ENCODE measurements around the gene MYEOV. TPM values are rescaled to one million over a fixed set of nuclear protein-coding genes. Genes with fewer than 3 reads are reported as not detected.

The MYEOV gene
- total and polyA plus RNA-seq, 4 donors = 0.79 to 0.90 TPM; not detected in 2

DNA sequence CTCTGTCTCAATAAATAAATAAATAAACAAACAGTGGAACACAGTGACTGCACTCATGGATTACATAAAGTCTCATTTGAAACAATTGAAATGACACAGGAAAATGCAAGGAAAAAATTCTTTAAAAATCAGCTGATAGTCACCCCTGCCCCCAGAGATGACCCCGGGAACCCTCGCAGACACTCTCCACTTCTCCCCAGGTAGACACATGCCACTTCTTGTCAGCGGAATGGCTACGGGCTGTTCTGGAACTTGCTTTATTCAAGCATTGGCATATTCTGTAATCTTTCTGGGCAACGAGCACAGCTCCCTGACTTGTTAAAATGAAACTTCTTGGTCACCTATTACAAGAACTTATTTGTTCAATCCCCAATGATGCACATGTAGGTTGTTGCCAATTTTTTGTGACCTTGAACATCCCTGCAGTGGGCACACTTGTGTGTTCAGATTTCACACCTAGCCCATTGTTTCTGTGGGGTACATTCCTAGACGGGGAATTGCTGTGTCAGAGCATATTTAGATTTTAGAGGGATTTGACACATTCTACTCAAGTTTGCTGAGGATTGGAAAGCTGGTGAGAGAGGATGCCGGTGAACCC, 32.8 kb downstream of the MYEOV start:
- H3K9ac ChIP-seq (ENCODE audit: low read depth in 1 of 2, low read length in 2 of 2) = no peak overlapping the region
- 89% methylated on average over 7 of the region's 7 CpGs for WGBS
- peak; percentile 13 for DNase-seq (ENCODE audit: low spot score)
- H3K27me3 ChIP-seq (ENCODE audit: control insufficient read depth in 4 of 4, insufficient read depth in 4 of 4, low read length in 3 of 4) = no peaks in the 10 kb centered on the region
- no peak overlapping the region for H3K4me3 ChIP-seq (ENCODE audit: low read depth in 1 of 3, low read length in 3 of 3)
- TF ChIP-seq EGR1 (IDR thresholded peaks at IDR 0.05; ENCODE audit: low read depth in 2 of 2) (no peak), NR2F2 (IDR thresholded peaks at IDR 0.05) (no peak), FOXA1 (IDR thresholded peaks at IDR 0.05) (no peak), YY1 (IDR thresholded peaks at IDR 0.05) (no peak), HNF4A (conservative IDR thresholded peaks at IDR 0.05) (no peak), GABPA (IDR thresholded peaks at IDR 0.05 in 1 of 2, conservative IDR thresholded peaks at IDR 0.05 in 1 of 2) (no peak), TAF1 (conservative IDR thresholded peaks at IDR 0.05) (no peak)
- TF ChIP-seq, protein P1, sequence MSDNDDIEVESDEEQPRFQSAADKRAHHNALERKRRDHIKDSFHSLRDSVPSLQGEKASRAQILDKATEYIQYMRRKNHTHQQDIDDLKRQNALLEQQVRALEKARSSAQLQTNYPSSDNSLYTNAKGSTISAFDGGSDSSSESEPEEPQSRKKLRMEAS (IDR thresholded peaks at IDR 0.05) = no peak
- TF ChIP-seq, protein P2, sequence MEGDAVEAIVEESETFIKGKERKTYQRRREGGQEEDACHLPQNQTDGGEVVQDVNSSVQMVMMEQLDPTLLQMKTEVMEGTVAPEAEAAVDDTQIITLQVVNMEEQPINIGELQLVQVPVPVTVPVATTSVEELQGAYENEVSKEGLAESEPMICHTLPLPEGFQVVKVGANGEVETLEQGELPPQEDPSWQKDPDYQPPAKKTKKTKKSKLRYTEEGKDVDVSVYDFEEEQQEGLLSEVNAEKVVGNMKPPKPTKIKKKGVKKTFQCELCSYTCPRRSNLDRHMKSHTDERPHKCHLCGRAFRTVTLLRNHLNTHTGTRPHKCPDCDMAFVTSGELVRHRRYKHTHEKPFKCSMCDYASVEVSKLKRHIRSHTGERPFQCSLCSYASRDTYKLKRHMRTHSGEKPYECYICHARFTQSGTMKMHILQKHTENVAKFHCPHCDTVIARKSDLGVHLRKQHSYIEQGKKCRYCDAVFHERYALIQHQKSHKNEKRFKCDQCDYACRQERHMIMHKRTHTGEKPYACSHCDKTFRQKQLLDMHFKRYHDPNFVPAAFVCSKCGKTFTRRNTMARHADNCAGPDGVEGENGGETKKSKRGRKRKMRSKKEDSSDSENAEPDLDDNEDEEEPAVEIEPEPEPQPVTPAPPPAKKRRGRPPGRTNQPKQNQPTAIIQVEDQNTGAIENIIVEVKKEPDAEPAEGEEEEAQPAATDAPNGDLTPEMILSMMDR (IDR thresholded peaks at IDR 0.05; ENCODE audit: low read depth, low read length, missing input control) = no peak
- no peaks in the 10 kb centered on the region for H3K36me3 ChIP-seq (ENCODE audit: control insufficient read depth in 4 of 4, insufficient read depth in 3 of 4, low read depth in 1 of 4, low read length in 3 of 4)
- H3K9me3 ChIP-seq (ENCODE audit: control insufficient read depth in 4 of 4, low read length in 3 of 4) = no peaks in the 10 kb centered on the region
- H3K4me1 ChIP-seq (ENCODE audit: control insufficient read depth in 4 of 4, insufficient read depth in 4 of 4, low read length in 3 of 4) = no peaks in the 10 kb centered on the region
- H3K27ac ChIP-seq (ENCODE audit: low read depth in 1 of 2, low read length in 2 of 2) = no peak overlapping the region

DNA sequence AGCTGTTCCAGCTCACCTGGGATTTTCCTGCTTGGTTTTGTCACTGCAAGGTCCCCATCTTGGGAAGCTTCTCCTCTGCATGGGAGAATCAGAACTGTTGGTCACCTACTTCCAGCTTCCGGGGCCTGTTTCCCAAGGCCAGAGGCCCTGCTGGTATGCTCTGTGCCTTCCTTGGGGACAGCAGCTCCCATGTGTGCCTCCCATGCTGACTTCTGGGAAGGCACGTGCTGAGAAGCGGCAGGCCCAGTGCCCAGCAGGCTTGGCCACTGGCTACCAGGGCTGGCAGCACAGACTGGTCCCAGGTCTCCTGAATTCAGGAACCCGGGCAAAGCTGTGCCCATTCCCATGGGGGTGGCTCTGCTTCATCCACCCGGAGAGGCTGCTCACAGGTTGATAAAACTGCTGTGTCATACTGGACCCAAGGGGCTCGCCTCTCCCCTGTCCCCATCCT, 33.8 kb downstream of the MYEOV start:
- no peak for TF ChIP-seq HNF4A (conservative IDR thresholded peaks at IDR 0.05)
- Histone ChIP-seq H3K27ac (ENCODE audit: low read depth in 1 of 2, low read length in 2 of 2) (no peak overlapping the region), H3K4me1 (ENCODE audit: control insufficient read depth in 4 of 4, insufficient read depth in 4 of 4, low read length in 3 of 4) (no peaks in the 10 kb centered on the region), H3K4me3 (ENCODE audit: low read depth in 1 of 3, low read length in 3 of 3) (no peak overlapping the region), H3K27me3 (ENCODE audit: control insufficient read depth in 4 of 4, insufficient read depth in 4 of 4, low read length in 3 of 4) (no peaks in the 10 kb centered on the region), H3K9ac (ENCODE audit: low read depth in 1 of 2, low read length in 2 of 2) (no peak overlapping the region), H3K36me3 (ENCODE audit: control insufficient read depth in 4 of 4, insufficient read depth in 3 of 4, low read depth in 1 of 4, low read length in 3 of 4) (no peaks in the 10 kb centered on the region), H3K9me3 (ENCODE audit: control insufficient read depth in 4 of 4, low read length in 3 of 4) (no peaks in the 10 kb centered on the region)
- WGBS = 94% methylated on average over 6 of the region's 6 CpGs
- DNase-seq (ENCODE audit: low spot score) = peak; percentile 16

DNA sequence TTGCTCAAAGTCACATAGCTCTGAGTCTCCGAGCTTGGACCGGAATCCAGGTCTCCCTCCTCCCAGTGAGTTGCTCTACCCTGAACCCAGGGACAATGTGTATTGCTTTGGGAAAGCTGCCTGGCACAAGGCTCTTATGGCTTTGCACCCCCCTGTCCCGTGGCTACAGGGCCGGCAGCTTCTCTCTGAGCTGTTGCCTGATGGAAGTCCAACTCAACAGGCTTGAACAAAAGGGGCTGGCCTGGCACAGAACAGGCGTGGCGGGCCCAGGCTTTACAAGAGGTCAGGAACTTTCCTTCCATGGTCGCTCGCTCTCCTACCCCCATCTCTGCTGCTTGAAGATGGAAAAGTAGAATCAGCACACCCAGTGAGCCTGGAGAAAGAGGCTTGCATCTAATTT, 34.3 kb downstream of the MYEOV start:
- Histone ChIP-seq H3K4me1 (ENCODE audit: control insufficient read depth in 4 of 4, insufficient read depth in 4 of 4, low read length in 3 of 4) (no peaks in the 10 kb centered on the region), H3K27me3 (ENCODE audit: control insufficient read depth in 4 of 4, insufficient read depth in 4 of 4, low read length in 3 of 4) (no peaks in the 10 kb centered on the region), H3K4me3 (ENCODE audit: low read depth in 1 of 3, low read length in 3 of 3) (no peak overlapping the region), H3K36me3 (ENCODE audit: control insufficient read depth in 4 of 4, insufficient read depth in 3 of 4, low read depth in 1 of 4, low read length in 3 of 4) (no peaks in the 10 kb centered on the region), H3K9ac (ENCODE audit: low read depth in 1 of 2, low read length in 2 of 2) (no peak overlapping the region), H3K27ac (ENCODE audit: low read depth in 1 of 2, low read length in 2 of 2) (no peak overlapping the region), H3K9me3 (ENCODE audit: control insufficient read depth in 4 of 4, low read length in 3 of 4) (no peaks in the 10 kb centered on the region)
- DNase-seq (ENCODE audit: low spot score) = no peak
- WGBS = 98% methylated on average over 8 of the region's 8 CpGs
- TF ChIP-seq, protein P3, sequence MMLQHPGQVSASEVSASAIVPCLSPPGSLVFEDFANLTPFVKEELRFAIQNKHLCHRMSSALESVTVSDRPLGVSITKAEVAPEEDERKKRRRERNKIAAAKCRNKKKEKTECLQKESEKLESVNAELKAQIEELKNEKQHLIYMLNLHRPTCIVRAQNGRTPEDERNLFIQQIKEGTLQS (IDR thresholded peaks at IDR 0.05) = no peak
- TF ChIP-seq HNF4A (conservative IDR thresholded peaks at IDR 0.05) (no peak), EGR1 (IDR thresholded peaks at IDR 0.05; ENCODE audit: low read depth in 2 of 2) (no peak), GABPA (IDR thresholded peaks at IDR 0.05 in 1 of 2, conservative IDR thresholded peaks at IDR 0.05 in 1 of 2) (no peak), SP1 (IDR thresholded peaks at IDR 0.05) (no peak), FOXA1 (IDR thresholded peaks at IDR 0.05) (no peak), YY1 (IDR thresholded peaks at IDR 0.05) (no peak)
- TF ChIP-seq, protein P4, sequence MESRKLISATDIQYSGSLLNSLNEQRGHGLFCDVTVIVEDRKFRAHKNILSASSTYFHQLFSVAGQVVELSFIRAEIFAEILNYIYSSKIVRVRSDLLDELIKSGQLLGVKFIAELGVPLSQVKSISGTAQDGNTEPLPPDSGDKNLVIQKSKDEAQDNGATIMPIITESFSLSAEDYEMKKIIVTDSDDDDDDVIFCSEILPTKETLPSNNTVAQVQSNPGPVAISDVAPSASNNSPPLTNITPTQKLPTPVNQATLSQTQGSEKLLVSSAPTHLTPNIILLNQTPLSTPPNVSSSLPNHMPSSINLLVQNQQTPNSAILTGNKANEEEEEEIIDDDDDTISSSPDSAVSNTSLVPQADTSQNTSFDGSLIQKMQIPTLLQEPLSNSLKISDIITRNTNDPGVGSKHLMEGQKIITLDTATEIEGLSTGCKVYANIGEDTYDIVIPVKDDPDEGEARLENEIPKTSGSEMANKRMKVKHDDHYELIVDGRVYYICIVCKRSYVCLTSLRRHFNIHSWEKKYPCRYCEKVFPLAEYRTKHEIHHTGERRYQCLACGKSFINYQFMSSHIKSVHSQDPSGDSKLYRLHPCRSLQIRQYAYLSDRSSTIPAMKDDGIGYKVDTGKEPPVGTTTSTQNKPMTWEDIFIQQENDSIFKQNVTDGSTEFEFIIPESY (IDR thresholded peaks at IDR 0.05) = no peak
- TF ChIP-seq, protein P1 (IDR thresholded peaks at IDR 0.05) = no peak
- TF ChIP-seq, protein P2 (IDR thresholded peaks at IDR 0.05; ENCODE audit: low read depth, low read length, missing input control) = no peak
